Bronchial epithelial cell (primary cell): ENCODE results near the gene MYRIP. TPM values are rescaled to one million over a fixed set of nuclear protein-coding genes. Genes with fewer than 3 reads are reported as not detected.

Source experiments
- DNase-seq: peaks from one replicate; pipeline ENCODE4 v3.0.0-alpha.2; 2010; ENCODE audit warnings: low read depth
- FAIRE-seq: peaks from 2 replicates; lab custom pipeline; 2011; peaks lifted over from hg19 to GRCh38; lab: Jason Lieb, UNC
- H3K27me3 ChIP-seq: 2 replicates; pipeline ENCODE4 v1.5.1; 2011; ENCODE audit warnings: low read length; ENCODE audit not compliant: control insufficient read depth, insufficient read depth
- H3K36me3 ChIP-seq: 2 replicates; pipeline ENCODE4 v1.5.1; 2011; ENCODE audit warnings: low read length; ENCODE audit not compliant: control insufficient read depth, insufficient read depth
- H3K4me3 ChIP-seq: 2 replicates; pipeline ENCODE4 v1.5.1; 2011; ENCODE audit warnings: mild to moderate bottlenecking, low read depth, low read length, control low read depth
- total RNA-seq: library from RNA; depleted of rRNA; stranded (reverse); fragments of >200 nt; gene quantifications from 2 replicates; pipeline ENCODE4 v1.2.1, GENCODE V29; 2014
- TF ChIP-seq, protein P1 (sequence below): IDR thresholded peaks from 2 replicates; pipeline ENCODE4 v1.5.1; 2011; ENCODE audit warnings: mild to moderate bottlenecking, moderate library complexity, low read length, control low read depth, inconsistent platforms; ENCODE audit not compliant: insufficient read depth, severe bottlenecking

MYRIP gene
- total RNA-seq, 1 donor from 2014 or later: not detected

DNA sequence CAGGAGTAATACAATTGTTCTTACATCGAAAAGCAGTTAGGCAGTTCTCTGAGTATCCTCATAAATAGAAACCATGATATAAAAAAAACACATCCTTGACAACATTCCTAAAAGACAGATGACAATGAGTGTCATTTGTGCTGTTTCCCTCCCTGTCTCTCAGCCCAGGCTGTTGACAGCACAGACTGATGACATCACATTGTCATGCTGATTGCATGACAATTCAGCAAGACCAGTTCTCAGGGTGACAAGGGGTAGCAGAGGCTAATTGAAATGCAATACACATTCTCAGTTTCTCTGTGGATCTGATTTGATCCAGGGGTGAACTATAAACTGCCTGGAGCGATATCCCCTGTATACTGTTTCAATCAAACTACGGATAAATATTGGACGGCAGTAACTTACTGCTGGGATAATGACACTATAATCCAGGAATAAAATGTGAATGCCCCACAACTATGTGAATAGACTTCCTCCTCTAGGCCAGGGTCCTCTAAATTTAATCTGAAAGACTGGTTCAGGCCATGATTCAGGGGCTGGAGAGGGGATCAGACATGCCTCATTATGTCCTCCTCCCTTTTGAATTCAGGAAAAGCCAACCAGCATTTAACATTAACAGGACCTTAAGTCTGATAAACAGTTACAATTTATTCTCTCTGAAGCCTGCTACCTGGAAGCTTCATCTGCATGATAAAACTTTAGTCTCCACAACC lies 483.4 kb downstream of the MYRIP start:
- no peak for DNase-seq
- no peaks in the 10 kb centered on the region for H3K36me3 ChIP-seq
- TF ChIP-seq, protein P1, sequence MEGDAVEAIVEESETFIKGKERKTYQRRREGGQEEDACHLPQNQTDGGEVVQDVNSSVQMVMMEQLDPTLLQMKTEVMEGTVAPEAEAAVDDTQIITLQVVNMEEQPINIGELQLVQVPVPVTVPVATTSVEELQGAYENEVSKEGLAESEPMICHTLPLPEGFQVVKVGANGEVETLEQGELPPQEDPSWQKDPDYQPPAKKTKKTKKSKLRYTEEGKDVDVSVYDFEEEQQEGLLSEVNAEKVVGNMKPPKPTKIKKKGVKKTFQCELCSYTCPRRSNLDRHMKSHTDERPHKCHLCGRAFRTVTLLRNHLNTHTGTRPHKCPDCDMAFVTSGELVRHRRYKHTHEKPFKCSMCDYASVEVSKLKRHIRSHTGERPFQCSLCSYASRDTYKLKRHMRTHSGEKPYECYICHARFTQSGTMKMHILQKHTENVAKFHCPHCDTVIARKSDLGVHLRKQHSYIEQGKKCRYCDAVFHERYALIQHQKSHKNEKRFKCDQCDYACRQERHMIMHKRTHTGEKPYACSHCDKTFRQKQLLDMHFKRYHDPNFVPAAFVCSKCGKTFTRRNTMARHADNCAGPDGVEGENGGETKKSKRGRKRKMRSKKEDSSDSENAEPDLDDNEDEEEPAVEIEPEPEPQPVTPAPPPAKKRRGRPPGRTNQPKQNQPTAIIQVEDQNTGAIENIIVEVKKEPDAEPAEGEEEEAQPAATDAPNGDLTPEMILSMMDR: no peak
- no peaks in the 10 kb centered on the region for H3K27me3 ChIP-seq
- FAIRE-seq: no peak
- no peak overlapping the region for H3K4me3 ChIP-seq

DNA sequence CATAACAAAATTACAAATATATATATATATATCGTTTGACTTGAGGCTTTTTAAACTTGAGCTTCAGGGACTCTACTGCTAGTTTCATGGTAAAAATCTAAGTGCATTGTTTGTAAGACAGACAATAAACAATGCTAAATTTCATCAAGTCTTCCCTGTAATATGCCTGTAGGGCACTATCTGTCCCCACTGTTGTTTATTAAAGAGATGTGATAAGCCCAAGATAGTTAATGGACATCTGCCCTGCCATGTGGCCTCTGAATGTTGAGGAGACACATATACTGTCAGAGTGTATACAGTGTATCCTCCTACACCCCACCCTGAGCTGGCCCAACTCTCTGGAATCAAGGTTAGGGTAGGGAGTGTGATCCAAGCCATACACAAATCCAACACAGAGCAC lies 485.0 kb downstream of the MYRIP start:
- no peak for FAIRE-seq
- TF ChIP-seq, protein P1: no peak
- H3K36me3 ChIP-seq: no peaks in the 10 kb centered on the region

DNA sequence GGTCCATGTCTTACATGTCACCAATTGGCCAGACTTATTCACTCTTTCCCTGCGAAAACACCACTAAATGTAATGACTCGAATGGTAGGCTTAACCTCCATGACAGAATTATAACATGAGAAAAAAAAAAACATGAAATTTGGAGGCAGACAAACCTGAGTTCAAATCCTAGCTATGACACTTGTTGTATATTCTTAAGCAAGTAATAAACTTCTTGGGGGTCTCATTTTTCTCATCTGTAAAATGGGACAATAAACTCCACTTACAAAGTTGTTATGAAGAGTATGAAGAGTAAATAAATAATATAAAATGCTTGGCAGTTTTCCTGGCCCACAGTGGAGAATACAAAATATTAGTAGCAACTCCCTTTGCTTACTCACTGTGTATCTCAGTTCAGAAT lies 488.7 kb downstream of the MYRIP start:
- DNase-seq (no peak), FAIRE-seq (no peak)
- TF ChIP-seq, protein P1: no peak
- no peaks in the 10 kb centered on the region for H3K27me3 ChIP-seq
- H3K36me3 ChIP-seq: no peaks in the 10 kb centered on the region
- H3K4me3 ChIP-seq: no peak overlapping the region

More for the DNA sequence above, 485.0 kb downstream of the MYRIP start:
- Histone ChIP-seq H3K27me3 (no peaks in the 10 kb centered on the region), H3K4me3 (no peak overlapping the region)
- DNase-seq: no peak

GRCh38 chr3:40299130-40299720 lies 489.8 kb downstream of the MYRIP start:
- H3K27me3 ChIP-seq: no peaks in the 10 kb centered on the region
- no peak overlapping the region for H3K4me3 ChIP-seq
- TF ChIP-seq, protein P1: no peak
- DNase-seq (no peak), FAIRE-seq (no peak)
- no peaks in the 10 kb centered on the region for H3K36me3 ChIP-seq

GRCh38 chr3:40299721-40300335 lies 490.4 kb downstream of the MYRIP start:
- FAIRE-seq: no peak
- TF ChIP-seq, protein P1: no peak
- no peak for DNase-seq

More at GRCh38 chr3:40299721-40300335, 490.4 kb downstream of the MYRIP start:
- no peak overlapping the region for H3K4me3 ChIP-seq
- no peaks in the 10 kb centered on the region for H3K36me3 ChIP-seq
- H3K27me3 ChIP-seq: no peaks in the 10 kb centered on the region
